H7 (cell line): ENCODE measurements around the gene PCDHA9. TPM values are rescaled to one million over a fixed set of nuclear protein-coding genes. Genes with fewer than 3 reads are reported as not detected.
"Not testable (repeated sequence)": the region's sequence is repeated elsewhere in the genome, so short reads cannot be mapped to it uniquely, and the experiment has no call there.

Experiments used
- DNase-seq: peaks from one replicate; pipeline ENCODE4 v3.0.0; 2012
- H3K27me3 ChIP-seq: 2 replicates; pipeline ENCODE4 v1.6.0; 2011; ENCODE audit warnings: mild to moderate bottlenecking, low read length; ENCODE audit not compliant: control insufficient read depth, insufficient read depth
- H3K36me3 ChIP-seq: replicated peaks from 2 replicates; pipeline ENCODE4 v1.5.1; 2011; ENCODE audit warnings: low read length; ENCODE audit not compliant: control insufficient read depth, insufficient read depth
- H3K4me3 ChIP-seq: 2 replicates; pipeline ENCODE4 v1.5.1; 2011; ENCODE audit warnings: low read depth, mild to moderate bottlenecking, control low read depth, low read length, moderate library complexity; ENCODE audit not compliant: insufficient read depth
- total RNA-seq: library from RNA; depleted of rRNA; stranded (reverse); fragments of >200 nt; shearing (Covaris generic); gene quantifications from 2 replicates; pipeline ENCODE4 v1.2.3, GENCODE V29; 2014

PCDHA9 gene
- total RNA-seq, 1 experiment from 2014 or later = 0.03 TPM

- DNase-seq = no peak
- H3K4me3 ChIP-seq = no peak overlapping the region
- H3K27me3 ChIP-seq = no peaks in the 10 kb centered on the region
- no peaks in the 10 kb centered on the region for H3K36me3 ChIP-seq
These were observed 24.7 kb upstream of the PCDHA9 start for GRCh38 chr5:140823475-140823874.

- no peak for DNase-seq
- Histone ChIP-seq H3K27me3 (no peaks in the 10 kb centered on the region), H3K36me3 (no peaks in the 10 kb centered on the region), H3K4me3 (no peak within 1 kb of the TSS)
These were observed 20.3 kb upstream of the PCDHA9 start, which contains the start of gene PCDHA6 for GRCh38 chr5:140827704-140828361. TSS of gene PCDHA6 (plus strand) at chr5:140827960. CDS start at chr5:140828092, 132 bp downstream.

GRCh38 chr5:140828362-140828737 lies 19.8 kb upstream of the PCDHA9 start:
- Histone ChIP-seq H3K4me3 (no peak overlapping the region), H3K36me3 (no peaks in the 10 kb centered on the region), H3K27me3 (no peaks in the 10 kb centered on the region)
- DNase-seq = no peak

GRCh38 chr5:140829511-140830501 lies 18.4 kb upstream of the PCDHA9 start:
- not testable (repeated sequence) for H3K4me3 ChIP-seq, DNase-seq

DNA sequence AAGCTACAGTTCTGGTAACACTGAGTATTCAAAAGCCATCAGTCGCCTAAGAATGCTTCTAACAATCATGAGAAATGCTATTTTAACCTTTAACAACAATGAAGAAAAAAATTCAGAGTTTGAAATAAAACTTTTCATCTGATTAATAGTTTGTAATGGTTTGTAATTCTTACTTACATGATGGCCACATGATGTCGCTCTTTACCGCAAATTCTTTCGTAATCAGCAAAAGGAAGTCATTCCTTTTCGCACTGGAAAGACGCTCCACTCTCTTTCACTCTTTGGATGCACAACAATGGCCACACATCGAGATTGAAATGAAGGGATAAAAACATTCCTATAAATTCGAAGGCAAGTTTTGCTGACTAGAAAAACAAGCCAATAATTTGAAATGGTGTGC lies 14.2 kb upstream of the PCDHA9 start, which contains the start of gene PCDHA7:
PCDHA7 (plus strand) TSS at position 277 of the 400 bp plus-strand sequence; CDS start at position 392, 115 bp downstream.
- peak within 1 kb of the TSS; percentile 5; the same call in 1 of the 2 replicates for H3K4me3 ChIP-seq
- H3K27me3 ChIP-seq = no peaks in the 10 kb centered on the region

More at GRCh38 chr5:140829511-140830501, 18.4 kb upstream of the PCDHA9 start:
- not testable (repeated sequence) for H3K27me3 ChIP-seq, H3K36me3 ChIP-seq

GRCh38 chr5:140834439-140835008 lies 13.7 kb upstream of the PCDHA9 start:
- peak overlapping the region; percentile 5; the same call in 1 of the 2 replicates for H3K4me3 ChIP-seq

More for the DNA sequence above, 14.2 kb upstream of the PCDHA9 start, which contains the start of gene PCDHA7:
- H3K36me3 ChIP-seq = no peaks in the 10 kb centered on the region
- DNase-seq = no peak

GRCh38 chr5:140835622-140836510 lies 12.3 kb upstream of the PCDHA9 start:
- no peaks in the 10 kb centered on the region for H3K27me3 ChIP-seq
- no peaks in the 10 kb centered on the region for H3K36me3 ChIP-seq
- DNase-seq = no peak
- no peak overlapping the region for H3K4me3 ChIP-seq

More at GRCh38 chr5:140834439-140835008, 13.7 kb upstream of the PCDHA9 start:
- H3K36me3 ChIP-seq, H3K27me3 ChIP-seq, DNase-seq: not testable (repeated sequence)

GRCh38 chr5:140840978-140841962 lies 6.9 kb upstream of the PCDHA9 start, which contains the start of gene PCDHA8:
TSS of gene PCDHA8 (plus strand) at chr5:140841187. CDS start at chr5:140841322, 135 bp downstream.
- no peak within 1 kb of the TSS; the same call in 1 of the 2 replicates for H3K4me3 ChIP-seq
- no peaks in the 10 kb centered on the region for H3K36me3 ChIP-seq
- peak; percentile 78 for DNase-seq
- no peaks in the 10 kb centered on the region for H3K27me3 ChIP-seq

DNA sequence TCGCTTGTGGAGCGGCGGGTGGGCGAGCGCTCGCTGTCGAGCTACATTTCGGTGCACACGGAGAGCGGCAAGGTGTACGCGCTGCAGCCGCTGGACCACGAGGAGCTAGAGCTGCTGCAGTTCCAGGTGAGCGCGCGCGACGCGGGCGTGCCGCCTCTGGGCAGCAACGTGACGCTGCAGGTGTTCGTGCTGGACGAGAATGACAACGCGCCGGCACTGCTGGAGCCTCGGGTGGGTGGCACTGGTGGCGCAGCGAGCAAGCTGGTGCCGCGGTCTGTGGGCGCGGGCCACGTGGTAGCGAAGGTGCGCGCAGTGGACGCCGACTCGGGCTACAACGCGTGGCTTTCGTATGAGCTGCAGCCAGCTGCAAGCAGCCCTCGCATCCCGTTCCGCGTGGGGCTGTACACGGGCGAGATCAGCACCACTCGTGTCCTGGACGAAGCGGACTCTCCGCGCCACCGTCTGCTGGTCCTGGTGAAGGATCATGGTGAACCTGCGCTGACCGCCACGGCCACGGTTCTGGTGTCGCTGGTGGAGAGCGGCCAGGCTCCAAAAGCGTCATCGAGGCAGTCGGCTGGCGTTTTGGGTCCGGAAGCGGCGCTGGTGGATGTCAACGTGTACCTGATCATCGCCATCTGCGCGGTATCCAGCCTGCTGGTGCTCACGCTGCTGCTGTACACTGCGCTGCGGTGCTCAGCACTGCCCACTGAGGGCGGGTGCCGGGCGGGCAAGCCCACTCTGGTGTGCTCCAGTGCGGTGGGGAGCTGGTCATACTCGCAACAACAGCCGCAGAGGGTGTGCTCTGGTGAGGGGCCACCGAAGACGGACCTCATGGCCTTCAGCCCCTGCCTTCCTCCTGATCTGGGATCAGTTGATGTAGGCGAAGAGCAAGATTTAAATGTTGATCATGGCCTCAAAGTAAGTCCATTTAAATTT lies 5.1 kb upstream of the PCDHA9 start:
- no peak for DNase-seq
- Histone ChIP-seq H3K27me3 (no peaks in the 10 kb centered on the region), H3K4me3 (no peak overlapping the region), H3K36me3 (no peaks in the 10 kb centered on the region)

DNA sequence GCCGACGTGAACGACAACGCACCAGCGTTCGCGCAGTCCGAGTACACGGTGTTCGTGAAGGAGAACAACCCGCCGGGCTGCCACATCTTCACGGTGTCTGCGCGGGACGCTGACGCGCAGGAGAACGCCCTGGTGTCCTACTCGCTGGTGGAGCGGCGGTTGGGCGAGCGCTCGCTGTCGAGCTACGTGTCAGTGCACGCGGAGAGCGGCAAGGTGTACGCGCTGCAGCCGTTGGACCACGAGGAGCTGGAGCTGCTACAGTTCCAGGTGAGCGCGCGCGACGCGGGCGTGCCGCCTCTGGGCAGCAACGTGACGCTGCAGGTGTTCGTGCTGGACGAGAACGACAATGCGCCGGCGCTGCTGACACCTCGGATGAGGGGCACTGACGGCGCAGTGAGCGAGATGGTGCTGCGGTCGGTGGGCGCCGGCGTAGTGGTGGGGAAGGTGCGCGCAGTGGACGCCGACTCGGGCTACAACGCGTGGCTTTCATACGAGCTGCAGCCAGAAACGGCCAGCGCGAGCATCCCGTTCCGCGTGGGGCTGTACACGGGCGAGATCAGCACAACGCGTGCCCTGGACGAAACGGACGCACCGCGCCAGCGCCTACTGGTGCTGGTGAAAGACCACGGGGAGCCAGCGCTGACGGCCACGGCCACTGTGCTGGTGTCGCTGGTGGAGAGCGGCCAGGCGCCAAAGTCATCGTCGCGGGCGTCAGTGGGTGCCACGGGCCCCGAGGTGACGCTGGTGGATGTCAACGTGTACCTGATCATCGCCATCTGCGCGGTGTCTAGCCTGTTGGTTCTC lies 1.9 kb downstream of the PCDHA9 start:
- H3K36me3 ChIP-seq, H3K27me3 ChIP-seq: not testable (repeated sequence)

More for the DNA sequence above, 1.9 kb downstream of the PCDHA9 start:
- DNase-seq, H3K4me3 ChIP-seq: not testable (repeated sequence)
